PC-9 (cell line): Measurements from ENCODE around the gene MICAL3.

Experiments used
- EZH2 ChIP-seq: fragments of 200-600 bp; sonication (generic); IDR thresholded peaks from 2 replicates; pipeline ENCODE4 v1.8.0; 2017; ENCODE audit warnings: antibody characterized with exemption, low read depth
- TF ChIP-seq, protein P1 (sequence below): fragments of 200-600 bp; sonication (generic); conservative IDR thresholded peaks from 2 replicates; pipeline ENCODE4 v1.6.1; 2017; ENCODE audit warnings: mixed run types, antibody characterized with exemption, mild to moderate bottlenecking, moderate library complexity

DNA sequence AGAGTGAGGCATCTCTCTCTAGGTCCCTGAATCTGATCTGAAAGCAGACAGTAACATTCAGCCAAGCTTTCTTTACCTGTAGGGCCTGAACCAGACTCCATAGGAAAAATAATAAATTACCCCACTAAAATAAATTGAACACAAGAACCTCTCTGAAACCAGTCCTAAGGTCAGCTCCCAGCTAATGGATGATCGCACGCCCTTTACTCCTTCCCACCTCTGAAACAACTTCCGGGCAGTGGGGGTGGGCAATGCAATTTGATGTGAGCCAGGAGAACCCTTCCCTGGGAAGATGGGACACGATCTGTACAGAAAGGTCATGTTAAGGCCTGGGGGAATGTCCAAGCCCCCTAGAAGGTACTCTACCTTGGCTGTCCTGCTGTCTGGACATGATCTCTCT is 71.2 kb downstream of the MICAL3 start:
- TF ChIP-seq, protein P1, sequence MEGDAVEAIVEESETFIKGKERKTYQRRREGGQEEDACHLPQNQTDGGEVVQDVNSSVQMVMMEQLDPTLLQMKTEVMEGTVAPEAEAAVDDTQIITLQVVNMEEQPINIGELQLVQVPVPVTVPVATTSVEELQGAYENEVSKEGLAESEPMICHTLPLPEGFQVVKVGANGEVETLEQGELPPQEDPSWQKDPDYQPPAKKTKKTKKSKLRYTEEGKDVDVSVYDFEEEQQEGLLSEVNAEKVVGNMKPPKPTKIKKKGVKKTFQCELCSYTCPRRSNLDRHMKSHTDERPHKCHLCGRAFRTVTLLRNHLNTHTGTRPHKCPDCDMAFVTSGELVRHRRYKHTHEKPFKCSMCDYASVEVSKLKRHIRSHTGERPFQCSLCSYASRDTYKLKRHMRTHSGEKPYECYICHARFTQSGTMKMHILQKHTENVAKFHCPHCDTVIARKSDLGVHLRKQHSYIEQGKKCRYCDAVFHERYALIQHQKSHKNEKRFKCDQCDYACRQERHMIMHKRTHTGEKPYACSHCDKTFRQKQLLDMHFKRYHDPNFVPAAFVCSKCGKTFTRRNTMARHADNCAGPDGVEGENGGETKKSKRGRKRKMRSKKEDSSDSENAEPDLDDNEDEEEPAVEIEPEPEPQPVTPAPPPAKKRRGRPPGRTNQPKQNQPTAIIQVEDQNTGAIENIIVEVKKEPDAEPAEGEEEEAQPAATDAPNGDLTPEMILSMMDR, result no peak
- no peak for TF ChIP-seq EZH2
